Hematopoietic multipotent progenitor cell treated with erythropoietin and hydrocortisone succinate and interleukin-3 and kit ligand, for 4 days (in vitro differentiated cells): ENCODE data around the gene ALKBH3.

Experiments used
- DNase-seq: peaks from one replicate; pipeline ENCODE4 v3.0.0-alpha.2; 2015

Gene ALKBH3

DNA sequence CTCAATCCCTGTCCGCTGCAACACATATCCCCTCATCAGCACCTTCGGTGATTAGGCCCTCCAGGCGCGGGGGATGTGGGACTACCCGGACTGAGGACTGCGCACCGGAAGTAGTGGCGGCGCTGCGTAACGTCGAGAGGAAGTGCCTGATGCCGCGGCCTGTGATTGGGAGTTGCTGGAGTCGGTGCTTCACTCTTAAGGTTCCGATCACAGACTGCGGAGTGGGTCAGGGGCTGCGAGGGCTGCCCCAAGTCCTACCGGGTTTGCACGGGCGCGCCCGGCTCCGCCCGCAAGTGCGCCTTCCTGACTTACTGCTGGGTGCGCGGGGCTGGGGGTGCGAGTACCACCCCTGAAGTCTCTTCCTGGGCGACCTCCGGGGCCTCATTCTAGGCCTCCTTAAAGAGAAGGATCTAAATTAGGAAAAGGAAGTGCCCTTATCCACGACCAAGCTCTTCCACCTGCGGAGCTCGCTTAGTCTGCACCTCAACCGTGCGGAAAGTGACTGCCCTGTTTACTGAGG lies at the start of gene ALKBH3:
Gene ALKBH3, plus strand, starts transcription at position 192 of the 520 bp plus-strand sequence. CDS start 1,822 bp downstream, outside the sequence.
- peak; percentile 98 for DNase-seq

DNA sequence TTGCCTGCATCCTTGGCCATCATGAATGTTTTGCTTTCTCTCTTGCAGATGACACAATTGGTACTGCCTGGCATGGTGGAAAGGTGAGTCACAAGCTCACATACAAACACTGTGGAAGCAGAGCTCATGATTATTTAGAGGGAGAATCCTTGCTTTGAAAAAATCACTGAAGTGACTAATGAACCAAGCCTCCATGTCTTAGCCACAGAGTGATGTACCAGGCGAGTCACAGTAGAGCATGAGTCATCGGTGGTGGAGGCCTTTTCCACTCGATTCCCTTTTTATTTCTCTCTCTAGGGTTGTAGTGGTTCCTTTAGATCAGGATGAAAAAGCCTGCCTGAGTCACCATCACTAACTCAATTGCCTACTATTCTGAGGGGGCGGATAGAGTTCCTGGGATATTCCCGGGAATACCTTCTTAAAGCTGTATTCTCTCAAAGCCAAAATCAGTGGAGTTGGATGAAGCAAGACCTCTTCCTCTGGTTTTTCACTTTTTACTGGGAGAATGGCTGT lies 49.6 kb upstream of the ALKBH3 start:
- DNase-seq = peak; percentile 17

DNA sequence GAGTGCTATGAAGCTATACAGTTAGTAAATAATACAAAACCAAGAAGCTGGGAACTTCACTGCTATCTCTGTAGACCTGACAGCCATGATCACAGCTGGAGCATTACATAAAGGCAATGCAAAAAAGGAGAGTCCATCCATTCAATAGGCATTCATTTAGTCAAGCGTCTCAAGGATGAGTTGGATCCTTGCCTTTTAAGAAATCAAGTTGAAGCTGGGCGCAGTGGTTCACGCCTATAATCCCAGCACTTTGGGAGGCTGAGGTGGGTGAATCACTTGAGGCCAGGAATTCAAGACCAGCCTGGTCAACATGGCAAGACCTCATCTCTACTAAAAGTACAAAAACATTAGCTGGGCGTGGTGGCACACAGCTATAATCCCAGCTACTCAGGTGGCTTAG lies 48.1 kb upstream of the ALKBH3 start:
- no peak for DNase-seq

DNA sequence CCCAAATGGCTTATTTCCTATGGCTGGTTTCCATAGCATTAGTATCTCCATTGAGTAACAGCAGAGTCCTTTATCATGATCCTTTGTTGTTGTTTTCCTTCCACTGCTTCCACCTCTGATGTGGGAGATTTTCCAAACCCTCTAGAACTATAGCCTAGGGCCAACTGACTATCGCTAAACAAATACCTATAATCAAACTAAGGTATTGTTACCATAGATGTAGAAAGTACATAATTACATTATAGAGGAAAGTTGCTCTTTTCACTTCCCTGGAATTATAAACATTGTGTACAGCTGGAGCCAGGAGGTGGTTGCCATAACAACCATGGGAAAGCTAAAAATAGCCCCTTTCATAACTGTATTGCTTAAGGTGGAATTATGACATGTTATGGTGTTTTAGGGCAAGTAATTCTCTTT lies 47.0 kb upstream of the ALKBH3 start:
- DNase-seq = no peak

DNA sequence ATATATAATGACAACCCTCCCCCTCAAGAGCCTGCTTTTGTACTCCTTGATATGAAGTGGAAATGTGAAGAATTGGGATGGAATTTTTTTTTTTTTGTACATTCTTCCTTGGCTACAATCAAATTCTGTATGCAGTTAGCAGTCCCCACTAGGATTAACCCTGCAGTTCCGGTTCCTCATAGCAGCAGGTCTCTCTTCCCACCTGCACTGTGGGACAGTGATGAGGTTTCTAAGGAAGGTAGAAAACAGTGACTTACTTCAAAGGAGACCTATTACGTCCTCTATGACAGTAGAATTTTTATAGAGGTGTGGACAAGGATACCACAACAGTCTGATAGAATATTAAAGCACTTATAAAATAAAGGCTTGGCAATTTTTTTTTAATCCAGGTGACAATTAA lies 46.3 kb upstream of the ALKBH3 start:
- DNase-seq = no peak

DNA sequence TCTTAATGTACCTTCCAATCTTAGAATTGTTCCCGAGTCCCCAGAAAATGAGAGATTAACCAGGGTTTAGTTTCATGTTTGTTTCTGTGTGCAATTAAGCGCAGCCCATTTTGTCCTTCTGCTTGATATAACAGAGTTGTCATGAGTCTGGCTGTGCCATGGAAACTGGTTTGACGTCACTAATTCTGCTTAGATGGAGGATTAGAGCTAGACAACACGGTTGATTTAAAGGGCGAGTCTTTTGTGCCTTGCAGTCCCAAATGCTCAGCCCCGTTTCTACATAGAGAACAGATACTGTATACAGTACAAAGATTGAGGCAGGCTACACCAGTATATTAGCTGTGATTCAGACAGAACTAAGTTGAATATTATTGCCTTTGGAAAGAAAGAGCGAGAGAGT lies 45.5 kb upstream of the ALKBH3 start:
- DNase-seq = no peak

DNA sequence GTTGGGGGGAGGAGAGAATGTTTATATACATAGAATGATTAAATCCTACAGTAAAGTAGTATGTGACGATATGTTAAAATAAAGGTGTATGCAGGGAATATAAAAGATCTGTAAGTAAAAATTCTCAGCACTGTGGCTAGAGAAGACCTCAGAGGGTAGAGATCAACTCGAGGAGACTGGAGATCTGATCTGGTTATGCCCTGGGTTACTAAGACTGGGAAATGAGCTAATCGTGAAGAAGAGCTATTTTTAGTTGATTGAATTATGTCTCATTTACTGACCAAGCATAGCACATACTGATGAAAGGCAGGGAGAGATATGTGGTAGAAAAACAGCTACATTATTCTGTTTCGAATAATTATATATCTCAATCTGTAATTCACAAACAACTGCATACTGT lies 42.8 kb upstream of the ALKBH3 start:
- no peak for DNase-seq

DNA sequence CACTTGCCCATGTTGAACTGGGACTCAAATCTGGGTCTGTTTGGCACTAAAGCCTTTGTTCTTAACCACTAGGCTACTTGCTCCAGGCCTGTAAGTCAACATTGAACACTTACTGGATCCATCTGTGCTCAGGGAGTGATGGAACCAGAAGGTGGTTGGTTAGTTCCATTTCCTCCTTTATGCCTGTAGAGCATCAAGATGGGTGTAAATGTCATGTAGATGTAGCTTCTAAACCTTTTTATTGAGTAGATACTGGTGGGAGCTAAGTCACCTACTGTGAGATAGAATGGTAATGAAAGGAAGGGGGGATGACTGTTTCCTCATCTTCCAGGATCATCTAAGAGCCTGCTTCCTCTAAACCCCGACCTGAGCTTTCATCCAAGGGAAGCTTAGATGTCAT lies 38.6 kb upstream of the ALKBH3 start:
- DNase-seq = no peak

DNA sequence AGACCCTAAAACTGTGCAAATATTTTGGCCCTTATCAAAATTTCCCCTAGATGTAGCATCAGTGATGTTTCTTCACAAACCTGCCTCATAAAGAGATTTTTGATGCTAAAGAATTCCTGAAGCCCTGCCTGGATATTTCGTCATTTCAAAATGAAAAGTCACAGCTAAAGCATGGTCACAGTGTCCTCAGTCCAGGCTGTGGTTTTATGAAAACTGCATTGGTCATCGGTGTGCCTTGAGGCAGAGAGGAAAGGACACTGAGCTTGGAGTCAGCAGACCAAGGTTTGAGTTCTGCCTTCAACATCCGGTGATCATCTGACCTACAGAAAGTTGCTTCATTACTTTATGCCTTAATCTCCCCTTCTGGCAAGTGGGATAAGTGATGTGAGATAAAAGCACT lies 34.8 kb upstream of the ALKBH3 start:
- DNase-seq = no peak

DNA sequence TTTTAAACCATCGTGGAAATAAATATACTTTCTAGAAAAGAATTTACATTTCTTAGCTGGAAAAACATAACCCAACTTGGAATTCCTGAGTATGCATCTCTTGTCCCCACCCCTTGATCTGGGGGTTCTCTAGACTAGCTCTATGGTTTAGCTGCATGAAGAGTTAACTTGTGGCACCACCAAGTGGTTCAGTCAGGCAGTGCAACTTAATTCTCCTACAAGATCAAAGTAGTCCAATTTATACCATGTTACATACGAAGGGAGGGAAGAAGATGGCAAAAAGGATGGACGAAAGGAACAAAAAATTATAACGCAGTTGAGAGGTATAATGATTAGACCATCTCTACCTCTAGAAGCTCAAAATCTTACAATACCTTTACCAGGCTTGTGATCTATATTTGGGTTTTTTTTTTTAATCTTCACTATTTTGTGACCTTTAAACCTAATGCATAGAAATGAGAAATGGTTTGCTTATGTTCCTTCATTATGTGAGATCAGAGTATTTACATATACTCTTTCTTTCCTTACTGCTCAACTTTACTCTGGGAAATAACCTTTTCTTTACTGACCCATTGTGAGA lies 28.5 kb upstream of the ALKBH3 start:
- DNase-seq = peak; percentile 83

DNA sequence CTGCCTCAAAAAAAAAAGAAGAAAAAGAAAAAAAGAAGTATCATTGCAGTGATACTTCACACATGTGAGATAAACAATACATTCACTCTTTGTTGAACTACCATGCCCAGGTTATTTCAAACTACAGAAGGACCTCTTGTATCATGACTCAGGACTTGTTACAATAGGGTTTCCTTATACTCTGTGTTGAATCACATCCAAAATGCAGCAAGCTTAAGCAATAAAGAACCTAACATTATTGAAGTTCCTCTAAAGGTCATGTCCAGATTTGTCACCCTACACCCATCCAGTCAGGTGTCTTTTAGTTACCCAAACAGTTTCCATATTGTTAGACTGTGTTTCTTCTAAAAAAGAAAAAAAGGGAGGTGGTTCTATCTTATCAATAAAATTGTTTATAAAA lies 26.9 kb upstream of the ALKBH3 start:
- DNase-seq = no peak

DNA sequence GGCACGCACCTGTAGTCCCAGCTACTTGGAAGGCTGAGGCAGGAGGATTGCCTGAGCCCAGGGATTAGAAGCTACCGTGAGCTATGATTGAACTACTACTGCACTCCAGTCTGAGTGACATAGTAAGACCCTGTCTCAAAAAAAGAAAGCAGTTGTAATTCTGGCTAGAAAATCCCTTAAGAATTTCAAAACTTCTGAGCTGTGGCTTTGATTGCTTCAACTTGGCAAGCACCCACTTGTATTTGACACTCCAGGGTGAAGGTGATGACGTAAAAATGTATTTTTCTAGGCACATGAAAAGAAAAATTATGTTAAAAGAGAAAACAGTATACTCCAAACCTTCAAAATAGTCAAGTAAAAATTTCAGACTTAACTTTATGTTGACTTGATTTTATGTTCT lies 23.6 kb upstream of the ALKBH3 start:
- no peak for DNase-seq

DNA sequence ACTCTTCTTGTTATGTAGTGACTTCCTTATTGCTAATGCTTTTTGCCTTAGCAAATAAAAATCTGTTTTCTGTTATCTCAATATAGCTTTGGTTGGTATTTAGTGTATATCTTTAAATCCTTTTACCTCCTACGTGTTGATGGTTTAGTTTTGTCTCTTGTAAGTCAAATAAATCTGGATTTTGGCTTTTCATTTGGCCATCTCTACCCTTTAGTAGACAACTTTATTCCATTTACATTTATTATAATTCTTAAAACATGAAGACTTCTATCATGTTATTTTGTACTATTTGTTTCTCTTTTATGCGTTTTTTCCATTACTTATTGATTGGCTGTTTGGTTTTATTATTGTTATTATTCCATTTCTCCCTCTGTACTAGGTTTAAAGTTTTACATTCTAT lies 19.5 kb upstream of the ALKBH3 start:
- no peak for DNase-seq

DNA sequence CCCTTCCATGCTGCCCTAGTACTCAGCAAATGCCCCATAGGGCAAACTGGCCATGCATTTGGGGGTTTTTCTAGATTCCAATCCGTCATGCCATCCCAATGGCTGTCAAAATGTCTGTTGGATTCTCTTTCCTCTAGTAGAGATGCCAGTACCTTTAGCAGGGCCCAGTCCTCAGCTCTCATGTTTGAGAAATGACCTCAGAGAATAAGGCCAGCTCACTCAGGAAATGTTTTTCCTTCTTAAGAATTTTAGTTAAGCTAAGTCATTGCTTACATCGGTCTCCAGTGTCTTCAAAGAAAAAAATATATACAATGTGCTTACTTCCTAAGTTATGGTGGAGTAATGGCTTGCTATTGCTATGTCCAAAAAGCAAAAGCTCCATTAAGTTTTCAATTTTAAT lies 14.1 kb upstream of the ALKBH3 start:
- DNase-seq = no peak

DNA sequence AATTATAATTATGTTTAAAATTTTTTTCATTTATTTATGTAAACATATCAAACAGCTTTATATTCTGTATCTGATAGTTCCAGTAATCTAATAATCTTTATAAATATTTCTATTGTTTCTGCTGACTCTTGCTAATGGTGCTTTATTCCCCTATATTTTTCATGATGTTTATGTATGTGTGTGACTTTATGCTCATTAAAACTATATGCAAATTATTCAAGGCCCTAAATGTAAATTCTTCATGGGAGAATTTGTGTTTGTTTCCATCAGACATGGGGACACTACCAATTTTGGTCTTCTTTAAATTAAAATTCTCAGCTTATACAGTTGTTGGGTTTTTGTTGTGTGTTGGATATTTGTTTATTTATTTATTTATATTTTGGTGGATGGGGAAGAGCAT lies 13.7 kb upstream of the ALKBH3 start:
- no peak for DNase-seq

DNA sequence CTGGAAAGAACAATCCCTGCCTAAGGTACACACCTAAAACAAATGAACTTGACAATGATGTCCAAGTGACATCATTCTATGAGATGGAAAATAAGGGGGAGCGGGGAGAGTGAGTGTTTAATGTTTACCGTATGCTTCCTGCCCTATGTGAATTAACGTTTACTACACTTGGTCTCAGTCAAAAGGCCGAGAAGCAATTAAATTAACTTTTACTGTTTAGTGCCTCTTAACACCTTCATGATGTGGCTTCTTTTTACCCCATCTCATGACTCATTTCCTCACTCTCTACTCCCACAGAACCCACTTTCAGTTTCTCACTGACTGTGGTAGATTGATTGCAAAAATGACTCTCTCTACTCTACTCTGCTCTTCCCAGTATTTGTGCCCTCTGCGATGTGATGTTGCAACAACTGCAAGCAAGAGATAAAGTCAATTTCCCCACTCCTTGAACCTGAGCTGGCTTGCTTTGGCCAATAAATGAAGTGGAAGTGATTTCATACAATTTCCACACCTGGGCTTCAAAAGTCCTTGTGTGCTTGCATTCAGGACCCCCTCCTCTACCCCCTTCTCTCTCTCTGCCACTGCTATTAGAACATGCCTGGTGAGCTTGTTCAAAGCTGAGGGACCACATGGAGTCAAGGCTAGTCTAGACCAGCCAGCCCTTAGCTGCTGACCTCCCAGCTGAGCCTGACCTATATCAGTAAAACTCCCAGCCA lies 11.6 kb upstream of the ALKBH3 start:
- peak; percentile 94 for DNase-seq

DNA sequence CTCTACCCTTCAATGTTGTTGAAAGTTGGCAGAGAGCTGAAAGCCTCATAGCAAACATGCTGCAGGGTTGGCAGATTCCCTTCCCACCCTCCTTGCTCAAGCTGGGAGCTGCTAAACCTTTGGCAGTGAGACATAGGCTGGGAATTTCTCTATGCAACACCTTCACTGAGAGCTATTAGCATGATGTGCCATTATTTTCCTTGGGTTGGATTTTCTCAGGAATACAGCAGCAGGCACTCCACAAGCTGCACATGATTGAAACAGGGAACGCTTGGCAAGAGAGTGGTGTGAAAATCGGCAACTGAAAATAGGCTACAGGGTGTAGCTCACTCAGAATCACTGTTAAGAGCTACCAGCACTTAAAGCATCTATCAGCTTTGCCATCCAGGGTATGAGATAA lies 9.6 kb upstream of the ALKBH3 start:
- DNase-seq = no peak

DNA sequence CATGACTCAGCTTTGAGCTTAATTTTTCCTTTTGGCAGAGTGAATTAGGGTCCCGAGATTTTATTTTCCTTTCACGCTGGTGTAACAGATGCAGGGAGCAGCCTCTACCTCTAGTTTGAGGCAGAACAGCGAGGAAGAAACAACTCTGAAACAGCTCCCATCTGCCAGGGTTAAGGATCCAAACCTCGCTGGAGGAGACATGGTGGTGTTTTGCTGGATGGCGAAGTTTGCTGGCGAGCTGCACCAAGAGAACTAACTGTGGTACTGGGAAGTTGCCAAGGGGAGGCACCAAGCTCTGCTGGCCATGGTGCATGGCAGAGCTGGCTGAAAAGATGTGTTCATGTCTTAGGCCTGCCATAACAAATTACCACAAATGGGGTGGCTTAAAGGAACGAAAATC lies 7.6 kb upstream of the ALKBH3 start:
- no peak for DNase-seq

DNA sequence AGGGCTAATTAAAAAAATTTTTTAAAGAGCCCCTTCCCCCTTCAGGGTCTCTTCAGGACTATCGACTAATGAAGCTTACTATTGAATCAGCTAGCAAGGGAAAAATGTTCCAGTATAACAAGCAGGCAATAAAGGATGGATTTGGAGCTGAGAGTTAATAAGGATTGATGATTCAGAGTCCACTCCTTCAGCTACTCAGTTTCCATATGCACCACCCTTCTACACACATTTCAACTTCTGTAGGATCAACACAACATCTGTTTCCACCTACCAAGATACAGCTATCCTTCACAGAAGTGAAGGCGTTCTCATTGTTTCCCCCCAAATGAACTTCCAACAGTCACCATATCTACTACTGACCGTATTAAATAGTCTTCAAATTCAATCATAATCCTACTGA lies 6.6 kb upstream of the ALKBH3 start:
- no peak for DNase-seq

DNA sequence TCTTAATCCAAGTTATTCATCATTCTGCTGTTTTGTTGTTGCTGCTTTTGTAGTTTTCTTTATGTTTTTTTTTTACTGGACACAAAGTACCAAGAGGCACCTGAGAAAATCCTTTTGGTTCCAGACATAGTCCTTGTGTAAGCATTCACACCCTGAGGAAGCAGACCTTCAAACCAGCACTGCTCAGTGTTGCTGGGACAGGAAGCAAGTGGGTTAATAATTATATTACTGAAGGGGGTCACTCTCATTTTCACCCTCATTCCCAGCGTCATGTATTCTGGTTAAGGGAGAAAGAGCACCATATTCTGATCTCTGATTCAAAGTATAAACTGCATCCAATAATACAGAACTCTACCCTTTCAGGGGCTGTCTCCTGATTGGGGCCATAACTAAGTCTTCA lies 5.9 kb upstream of the ALKBH3 start:
- DNase-seq = no peak

DNA sequence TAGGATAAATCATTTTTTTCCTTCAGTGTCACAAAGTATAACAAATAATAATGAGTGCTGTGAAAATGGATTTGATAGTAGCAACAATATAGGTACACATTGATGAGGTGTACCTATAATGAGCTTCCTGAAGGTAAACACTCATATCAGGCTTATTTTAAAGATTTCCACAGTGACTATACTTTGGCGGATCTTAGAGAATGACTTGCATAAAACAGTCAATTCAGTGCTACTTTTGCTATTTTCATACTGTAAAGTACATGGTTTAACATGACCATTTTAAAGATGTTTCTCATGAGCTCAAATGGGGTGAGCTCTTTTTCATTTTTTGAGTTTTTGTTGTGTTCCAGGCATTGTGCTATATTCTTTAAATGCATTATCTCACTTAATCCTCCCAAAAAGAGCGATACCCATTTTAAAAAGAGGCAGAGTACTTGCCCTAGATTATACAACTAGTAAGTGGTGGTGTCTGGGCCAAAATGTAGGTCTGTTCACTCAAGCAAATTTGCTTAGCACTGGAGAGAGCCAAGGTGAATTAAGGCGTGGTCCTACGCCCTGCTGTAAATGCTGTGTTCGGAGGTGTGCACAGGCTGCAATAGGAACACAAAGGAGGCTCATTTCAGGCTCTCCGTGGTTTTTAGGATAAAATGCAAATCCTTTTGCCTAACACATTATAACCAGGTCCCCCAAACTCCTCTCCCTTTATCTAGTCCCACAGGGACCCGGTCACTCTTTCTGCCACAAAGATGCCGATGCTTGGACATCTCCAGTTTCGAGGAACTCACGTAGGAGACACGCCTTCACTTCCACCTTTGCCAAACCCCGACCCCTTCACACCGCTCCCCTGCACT lies 617 bp upstream of the ALKBH3 start:
- peak; percentile 12 for DNase-seq

DNA sequence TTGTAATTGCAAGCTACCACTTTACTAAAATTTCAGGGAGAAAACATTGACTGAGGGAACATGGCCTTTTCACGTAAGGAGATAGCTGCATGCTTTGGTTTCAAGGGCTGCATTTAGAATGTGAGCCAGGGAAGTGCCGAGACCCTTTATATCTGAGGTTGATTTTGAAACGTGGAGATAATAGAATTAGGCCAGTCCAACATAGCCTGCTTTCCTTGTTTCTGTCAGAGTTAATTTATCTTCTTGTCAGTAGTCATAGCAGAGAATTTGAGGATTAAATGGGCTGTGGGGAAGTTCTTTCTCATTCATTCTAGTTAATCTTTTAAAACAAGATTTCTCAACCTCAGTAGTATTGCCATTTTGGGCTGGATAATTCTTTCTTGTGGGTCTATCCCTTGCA lies 12.2 kb downstream of the ALKBH3 start:
- no peak for DNase-seq

DNA sequence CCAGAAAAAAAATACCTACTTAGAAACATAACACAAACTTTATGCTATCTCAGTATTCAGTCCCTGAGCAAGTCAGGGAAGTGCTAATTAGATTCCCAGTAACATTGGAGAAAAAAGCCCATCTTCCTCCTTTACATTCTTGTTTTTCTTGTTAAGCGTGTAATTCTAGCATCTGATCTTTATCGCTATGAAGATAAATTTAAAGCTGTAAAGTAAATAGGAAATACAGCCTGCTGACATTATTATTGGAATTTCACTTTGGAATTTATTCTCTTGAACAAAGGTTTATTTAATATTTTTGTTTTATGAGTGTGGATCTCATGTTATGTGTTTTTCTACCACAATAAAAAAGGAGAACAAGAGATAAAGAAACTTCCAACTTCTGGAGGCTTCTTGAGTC lies 13.9 kb downstream of the ALKBH3 start:
- DNase-seq = no peak

DNA sequence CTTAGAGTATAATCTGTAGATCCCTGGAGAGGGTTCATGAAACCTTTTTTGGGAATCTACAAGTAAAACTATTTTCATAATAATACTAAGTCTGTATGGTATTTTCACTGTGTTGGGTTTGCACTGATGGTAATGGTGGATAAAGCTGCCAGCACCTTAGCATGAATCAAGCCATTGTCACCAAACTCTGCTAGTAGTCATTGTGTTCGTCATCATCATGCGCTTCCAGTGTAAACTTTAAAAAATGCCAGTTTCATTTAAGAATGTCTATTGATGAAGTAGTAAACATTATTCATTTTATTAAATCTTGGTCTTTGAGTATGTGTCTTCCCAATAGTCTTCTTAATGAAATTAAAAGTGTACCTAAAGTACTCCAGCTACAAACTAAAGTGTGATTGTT lies 15.0 kb downstream of the ALKBH3 start:
- no peak for DNase-seq
